ENCODE measurements around the gene A2M. TPM values are rescaled to one million over a fixed set of nuclear protein-coding genes. Genes with fewer than 3 reads are reported as not detected.

The A2M gene
- total and polyA plus RNA-seq, 4 donors: 377 to 2,674 (median 775) TPM

- H3K4me3 ChIP-seq: no peak overlapping the region
- H3K9ac ChIP-seq (ENCODE audit: insufficient read depth in 1 of 2, low read length in 2 of 2): no peak overlapping the region
- no peak overlapping the region for H3K27ac ChIP-seq (ENCODE audit: low read depth in 1 of 2, low read length in 1 of 2)
- no peak for TF ChIP-seq CTCF (IDR thresholded peaks at IDR 0.05; ENCODE audit: control extremely low read depth, extremely low read depth)
- peaks cover 10 to 75% (median 38%) of the 10 kb centered on the region in 4 donors for H3K36me3 ChIP-seq (ENCODE audit: control insufficient read depth in 4 of 4, insufficient read depth in 4 of 4, low read length in 4 of 4)
- WGBS, 2 donors: 76 to 79% methylated on average over 4 of the region's 4 CpGs
- DNase-seq (no peak), ATAC-seq (ENCODE audit: insufficient read depth, low FRiP score) (no peak)
- peaks cover 0 to 1% (median 0%) of the 10 kb centered on the region in 5 donors for H3K4me1 ChIP-seq (ENCODE audit: control insufficient read depth in 5 of 5, insufficient read depth in 5 of 5, low read length in 5 of 5)
- H3K9me3 ChIP-seq (ENCODE audit: control insufficient read depth in 4 of 4, insufficient read depth in 3 of 4, low read length in 3 of 4): no peaks in the 10 kb centered on the region
- no peaks in the 10 kb centered on the region for H3K27me3 ChIP-seq (ENCODE audit: control insufficient read depth in 3 of 3, insufficient read depth in 3 of 3, low read length in 2 of 3)
Measured at GRCh38 chr12:9076733-9077132, 39.0 kb downstream of the A2M start.

GRCh38 chr12:9075138-9075535, 40.6 kb downstream of the A2M start:
- WGBS, 2 donors: 81 to 98% methylated on average over 1 of the region's 1 CpG
- H3K36me3 ChIP-seq (ENCODE audit: control insufficient read depth in 4 of 4, insufficient read depth in 4 of 4, low read length in 4 of 4): peaks cover 4 to 76% (median 37%) of the 10 kb centered on the region in 4 donors
- no peak overlapping the region for H3K9ac ChIP-seq (ENCODE audit: insufficient read depth in 1 of 2, low read length in 2 of 2)

GRCh38 chr12:9074484-9075137, 41.1 kb downstream of the A2M start:
- no peak for DNase-seq
- Histone ChIP-seq H3K9ac (ENCODE audit: insufficient read depth in 1 of 2, low read length in 2 of 2) (no peak overlapping the region), H3K36me3 (ENCODE audit: control insufficient read depth in 4 of 4, insufficient read depth in 4 of 4, low read length in 4 of 4) (peaks cover 4 to 72% (median 35%) of the 10 kb centered on the region in 4 donors), H3K4me3 (no peak overlapping the region), H3K27ac (ENCODE audit: low read depth in 1 of 2, low read length in 1 of 2) (no peak overlapping the region), H3K27me3 (ENCODE audit: control insufficient read depth in 3 of 3, insufficient read depth in 3 of 3, low read length in 2 of 3) (no peaks in the 10 kb centered on the region), H3K9me3 (ENCODE audit: control insufficient read depth in 4 of 4, insufficient read depth in 3 of 4, low read length in 3 of 4) (no peaks in the 10 kb centered on the region), H3K4me1 (ENCODE audit: control insufficient read depth in 5 of 5, insufficient read depth in 5 of 5, low read length in 5 of 5) (no peaks in the 10 kb centered on the region)
- 87 to 94% methylated on average over 10 of the region's 10 CpGs for WGBS, 2 donors
- no peak for TF ChIP-seq CTCF (IDR thresholded peaks at IDR 0.05; ENCODE audit: control extremely low read depth, extremely low read depth)
- no peak for ATAC-seq (ENCODE audit: insufficient read depth, low FRiP score)

More at GRCh38 chr12:9075138-9075535, 40.6 kb downstream of the A2M start:
- Histone ChIP-seq H3K27ac (ENCODE audit: low read depth in 1 of 2, low read length in 1 of 2) (no peak overlapping the region), H3K4me3 (no peak overlapping the region), H3K27me3 (ENCODE audit: control insufficient read depth in 3 of 3, insufficient read depth in 3 of 3, low read length in 2 of 3) (no peaks in the 10 kb centered on the region), H3K9me3 (ENCODE audit: control insufficient read depth in 4 of 4, insufficient read depth in 3 of 4, low read length in 3 of 4) (no peaks in the 10 kb centered on the region), H3K4me1 (ENCODE audit: control insufficient read depth in 5 of 5, insufficient read depth in 5 of 5, low read length in 5 of 5) (no peaks in the 10 kb centered on the region)
- ATAC-seq (ENCODE audit: insufficient read depth, low FRiP score) (no peak), DNase-seq (no peak)
- no peak for TF ChIP-seq CTCF (IDR thresholded peaks at IDR 0.05; ENCODE audit: control extremely low read depth, extremely low read depth)

GRCh38 chr12:9073076-9073475, 42.6 kb downstream of the A2M start:
- Histone ChIP-seq H3K4me1 (ENCODE audit: control insufficient read depth in 5 of 5, insufficient read depth in 5 of 5, low read length in 5 of 5) (peaks cover 0 to 3% (median 0%) of the 10 kb centered on the region in 5 donors), H3K9me3 (ENCODE audit: control insufficient read depth in 4 of 4, insufficient read depth in 3 of 4, low read length in 3 of 4) (no peaks in the 10 kb centered on the region), H3K36me3 (ENCODE audit: control insufficient read depth in 4 of 4, insufficient read depth in 4 of 4, low read length in 4 of 4) (peaks cover 4 to 64% (median 31%) of the 10 kb centered on the region in 4 donors), H3K27ac (ENCODE audit: low read depth in 1 of 2, low read length in 1 of 2) (no peak overlapping the region), H3K9ac (ENCODE audit: insufficient read depth in 1 of 2, low read length in 2 of 2) (no peak overlapping the region), H3K4me3 (no peak overlapping the region), H3K27me3 (ENCODE audit: control insufficient read depth in 3 of 3, insufficient read depth in 3 of 3, low read length in 2 of 3) (no peaks in the 10 kb centered on the region)
- ATAC-seq (ENCODE audit: insufficient read depth, low FRiP score) (no peak), DNase-seq (no peak)
- no peak for TF ChIP-seq CTCF (IDR thresholded peaks at IDR 0.05; ENCODE audit: control extremely low read depth, extremely low read depth)

Measured in lung (tissue), 12 donors.